GM12878 (cell line): ENCODE data around the gene FGFRL1.

ENCODE experiments used
- POLR2A ChIP-seq: IDR thresholded peaks from 2 replicates; pipeline ENCODE4 v1.6.1; 2011; ENCODE audit warnings: low read depth, mild to moderate bottlenecking, low read length
- SIX5 ChIP-seq: IDR thresholded peaks from 2 replicates; pipeline ENCODE4 v1.6.1; 2011; ENCODE audit warnings: mild to moderate bottlenecking, low read depth, low read length, moderate library complexity; ENCODE audit not compliant: severe bottlenecking
- SUZ12 ChIP-seq: fragments of 200-600 bp; sonication (generic); IDR thresholded peaks from one replicate; pipeline ENCODE4 v1.6.1; 2018; ENCODE audit warnings: antibody characterized with exemption, mild to moderate bottlenecking; ENCODE audit not compliant: unreplicated experiment
- TF ChIP-seq, protein P1 (sequence below): IDR thresholded peaks from 2 replicates; pipeline ENCODE4 v1.6.1; 2011; ENCODE audit warnings: low read depth, low read length, improper control_type of control experiment, borderline replicate concordance
- TF ChIP-seq, protein P2 (sequence below), 3 experiments: IDR thresholded peaks in 2 of 3; conservative IDR thresholded peaks in 1 of 3; 2 replicates each; pipeline ENCODE4 v1.5.1; 2011; ENCODE audit warnings: low read depth in 3 of 3, low read length in 3 of 3, mild to moderate bottlenecking in 3 of 3, control low read depth in 2 of 3, moderate library complexity in 2 of 3, inconsistent platforms in 1 of 3, mixed read lengths in 1 of 3; ENCODE audit not compliant: control insufficient read depth in 2 of 3, insufficient read depth in 1 of 3; ENCODE audit errors: extremely low read depth in 1 of 3

DNA sequence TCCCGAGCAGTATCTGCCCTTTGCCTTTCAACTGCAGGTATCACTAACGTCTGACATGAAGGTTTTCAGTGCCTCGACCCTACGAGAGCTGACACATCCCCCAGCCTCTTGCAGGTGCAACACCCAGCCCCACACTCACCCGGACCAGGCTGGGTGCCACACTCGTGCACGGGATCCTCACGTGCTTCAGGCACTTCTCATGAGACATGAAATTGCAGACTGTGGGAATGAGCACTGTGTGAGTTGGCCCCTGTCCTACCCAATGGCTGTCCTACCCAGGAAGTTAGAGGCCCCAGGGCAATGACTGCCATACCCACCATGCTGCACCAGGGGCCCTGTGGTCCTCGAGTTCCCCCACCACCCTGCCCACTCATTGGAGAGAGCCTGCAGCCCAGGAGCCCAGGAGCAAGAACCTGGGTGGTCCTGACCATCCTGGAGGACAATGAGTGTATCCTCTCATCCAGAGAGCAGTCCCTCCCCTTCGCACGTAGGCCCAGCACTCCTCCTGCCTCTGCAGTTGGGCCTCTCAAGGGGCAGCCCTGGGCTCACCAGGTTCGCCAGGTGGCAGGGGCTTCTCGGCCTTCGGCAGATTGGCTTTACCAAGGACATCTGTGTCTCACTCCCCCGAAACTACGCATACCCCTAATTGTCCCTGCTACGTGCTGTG lies 40.4 kb upstream of the FGFRL1 start:
- TF ChIP-seq, protein P1, sequence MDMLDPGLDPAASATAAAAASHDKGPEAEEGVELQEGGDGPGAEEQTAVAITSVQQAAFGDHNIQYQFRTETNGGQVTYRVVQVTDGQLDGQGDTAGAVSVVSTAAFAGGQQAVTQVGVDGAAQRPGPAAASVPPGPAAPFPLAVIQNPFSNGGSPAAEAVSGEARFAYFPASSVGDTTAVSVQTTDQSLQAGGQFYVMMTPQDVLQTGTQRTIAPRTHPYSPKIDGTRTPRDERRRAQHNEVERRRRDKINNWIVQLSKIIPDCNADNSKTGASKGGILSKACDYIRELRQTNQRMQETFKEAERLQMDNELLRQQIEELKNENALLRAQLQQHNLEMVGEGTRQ, result no peak
- TF ChIP-seq, protein P2, sequence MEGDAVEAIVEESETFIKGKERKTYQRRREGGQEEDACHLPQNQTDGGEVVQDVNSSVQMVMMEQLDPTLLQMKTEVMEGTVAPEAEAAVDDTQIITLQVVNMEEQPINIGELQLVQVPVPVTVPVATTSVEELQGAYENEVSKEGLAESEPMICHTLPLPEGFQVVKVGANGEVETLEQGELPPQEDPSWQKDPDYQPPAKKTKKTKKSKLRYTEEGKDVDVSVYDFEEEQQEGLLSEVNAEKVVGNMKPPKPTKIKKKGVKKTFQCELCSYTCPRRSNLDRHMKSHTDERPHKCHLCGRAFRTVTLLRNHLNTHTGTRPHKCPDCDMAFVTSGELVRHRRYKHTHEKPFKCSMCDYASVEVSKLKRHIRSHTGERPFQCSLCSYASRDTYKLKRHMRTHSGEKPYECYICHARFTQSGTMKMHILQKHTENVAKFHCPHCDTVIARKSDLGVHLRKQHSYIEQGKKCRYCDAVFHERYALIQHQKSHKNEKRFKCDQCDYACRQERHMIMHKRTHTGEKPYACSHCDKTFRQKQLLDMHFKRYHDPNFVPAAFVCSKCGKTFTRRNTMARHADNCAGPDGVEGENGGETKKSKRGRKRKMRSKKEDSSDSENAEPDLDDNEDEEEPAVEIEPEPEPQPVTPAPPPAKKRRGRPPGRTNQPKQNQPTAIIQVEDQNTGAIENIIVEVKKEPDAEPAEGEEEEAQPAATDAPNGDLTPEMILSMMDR (IDR thresholded peaks at IDR 0.05 in 2 of 3, conservative IDR thresholded peaks at IDR 0.05 in 1 of 3; ENCODE audit: control insufficient read depth in 2 of 3, extremely low read depth in 1 of 3, insufficient read depth in 1 of 3, low read depth in 3 of 3, low read length in 3 of 3), result no peak
- TF ChIP-seq SUZ12 (no peak), POLR2A (no peak), SIX5 (no peak)
